Left kidney (tissue), 8 donors: ENCODE results near the gene ATP6V0E2. TPM values are rescaled to one million over a fixed set of nuclear protein-coding genes. Genes with fewer than 3 reads are reported as not detected.
"Not testable (repeated sequence)": the region's sequence is repeated elsewhere in the genome, so short reads cannot be mapped to it uniquely, and the experiment has no call there.

Experiments used
- DNase-seq: peaks from one replicate; pipeline ENCODE4 v3.0.0-alpha.2; 2013
- long read RNA-seq, 8 donors: transcript quantifications; one replicate each; lab custom pipeline, GENCODE V29; 2026
- polyA plus RNA-seq: library from polyadenylated mRNA; unstranded; fragments of 120-200 nt; gene quantifications from one replicate; pipeline ENCODE4 v1.2.1, GENCODE V29; 2013; ENCODE audit not compliant: insufficient read length

The ATP6V0E2 gene
- 19.2 TPM for polyA plus RNA-seq
- long read RNA-seq, donor 1, transcript ATP6V0E2-203 (4 exons, 2,722 nt) = major isoform, 27 of 30 reads
- long read RNA-seq, donor 1, partial matches to known transcripts = 0 of 30 reads
- long read RNA-seq, donor 1, other reads (novel, unspliced or antisense) = 0 of 30 reads
- long read RNA-seq, donor 2, transcript ATP6V0E2-203 (4 exons, 2,722 nt) = major isoform, 10 of 10 reads
- long read RNA-seq, donor 2, partial matches to known transcripts = 0 of 10 reads
- long read RNA-seq, donor 2, other reads (novel, unspliced or antisense) = 0 of 10 reads
- long read RNA-seq, donor 3, transcript ATP6V0E2-203 (4 exons, 2,722 nt) = major isoform, 12 of 14 reads
- long read RNA-seq, donor 3, partial matches to known transcripts = 0 of 14 reads
- long read RNA-seq, donor 3, other reads (novel, unspliced or antisense) = 0 of 14 reads
- long read RNA-seq, donor 4, partial matches to known transcripts = 0 of 2 reads
- long read RNA-seq, donor 4, other reads (novel, unspliced or antisense) = 0 of 2 reads
- long read RNA-seq, donor 5, transcript ATP6V0E2-203 (4 exons, 2,722 nt) = major isoform, 15 of 17 reads
- long read RNA-seq, donor 5, partial matches to known transcripts = 0 of 17 reads
- long read RNA-seq, donor 5, other reads (novel, unspliced or antisense) = 0 of 17 reads
- long read RNA-seq, donor 6, transcript ATP6V0E2-203 (4 exons, 2,722 nt) = major isoform, 14 of 18 reads
- long read RNA-seq, donor 6, partial matches to known transcripts = 0 of 18 reads
- long read RNA-seq, donor 6, other reads (novel, unspliced or antisense) = 0 of 18 reads
- long read RNA-seq, donor 7, transcript ATP6V0E2-203 (4 exons, 2,722 nt) = major isoform, 29 of 32 reads
- long read RNA-seq, donor 7, partial matches to known transcripts = 0 of 32 reads
- long read RNA-seq, donor 7, other reads (novel, unspliced or antisense) = 0 of 32 reads
- long read RNA-seq, donor 8, transcript ATP6V0E2-203 (4 exons, 2,722 nt) = major isoform, 7 of 7 reads
- long read RNA-seq, donor 8, partial matches to known transcripts = 0 of 7 reads
- long read RNA-seq, donor 8, other reads (novel, unspliced or antisense) = 0 of 7 reads

DNA sequence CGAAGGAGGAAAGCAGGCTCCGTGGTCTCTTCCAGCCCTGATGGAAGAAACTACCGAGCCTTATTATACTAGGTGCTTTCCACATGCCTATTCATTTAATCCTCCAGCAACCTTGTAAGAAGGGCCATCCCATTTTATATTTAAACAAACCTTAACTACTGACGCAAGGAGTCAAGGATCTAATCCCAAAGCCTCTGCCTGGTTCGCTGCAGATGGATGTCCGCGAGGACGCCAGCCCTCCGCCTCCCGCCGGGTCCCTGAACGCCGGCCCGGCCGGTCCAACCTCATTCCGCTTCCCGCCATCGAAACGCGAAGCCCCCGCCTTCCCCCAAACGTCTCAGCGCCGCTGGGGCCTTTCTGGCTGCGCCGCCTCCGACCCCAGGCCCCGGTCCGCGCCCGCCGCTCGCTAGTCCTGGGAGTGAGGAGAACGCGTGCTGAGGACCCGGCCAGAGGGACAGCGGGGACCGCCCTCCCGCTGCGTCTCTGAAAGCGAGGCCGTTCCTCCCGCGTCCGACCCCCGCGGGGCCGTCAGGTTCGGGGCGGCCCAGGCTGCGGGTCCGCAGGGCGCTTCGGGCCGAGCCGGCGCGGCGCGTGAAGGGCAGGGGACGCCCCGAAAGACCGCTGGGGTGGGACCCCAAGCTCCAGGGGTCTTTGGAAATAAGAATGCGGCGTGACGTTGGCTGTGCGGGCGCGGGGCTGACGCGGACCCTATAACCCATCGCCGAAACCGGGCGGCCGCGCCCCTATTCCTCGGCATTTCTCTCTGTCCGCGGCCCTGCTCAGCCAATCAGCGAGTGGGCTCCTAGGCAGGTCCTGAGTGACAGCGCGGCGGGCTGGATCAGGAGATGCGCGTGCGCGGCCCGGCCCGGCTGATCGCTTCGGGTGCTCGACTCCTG, at the start of gene ATP6V0E2:
TSS of gene ATP6V0E2 (plus strand) at position 896 of the 896 bp plus-strand sequence. CDS start 97 bp downstream, outside the sequence.
- peak; percentile 90 for DNase-seq

DNA sequence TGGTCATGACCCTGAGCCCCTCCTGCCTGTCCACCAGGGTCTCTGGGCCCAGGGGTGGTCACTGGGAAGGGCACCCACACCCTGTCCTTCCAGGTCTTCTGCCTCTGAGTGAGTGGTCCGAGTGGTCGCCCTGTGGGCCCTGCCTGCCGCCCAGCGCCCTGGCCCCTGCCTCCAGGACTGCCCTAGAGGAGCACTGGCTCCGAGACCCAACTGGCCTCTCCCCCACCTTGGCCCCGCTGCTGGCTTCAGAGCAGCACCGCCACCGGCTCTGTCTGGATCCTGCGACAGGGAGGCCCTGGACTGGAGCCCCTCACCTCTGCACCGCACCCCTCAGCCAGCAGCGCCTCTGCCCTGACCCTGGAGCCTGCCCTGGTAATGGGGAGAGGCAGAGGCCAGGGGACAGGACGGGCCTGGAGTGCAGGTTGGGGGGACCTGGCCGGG, 49.4 kb upstream of the ATP6V0E2 start:
- no peak for DNase-seq

DNA sequence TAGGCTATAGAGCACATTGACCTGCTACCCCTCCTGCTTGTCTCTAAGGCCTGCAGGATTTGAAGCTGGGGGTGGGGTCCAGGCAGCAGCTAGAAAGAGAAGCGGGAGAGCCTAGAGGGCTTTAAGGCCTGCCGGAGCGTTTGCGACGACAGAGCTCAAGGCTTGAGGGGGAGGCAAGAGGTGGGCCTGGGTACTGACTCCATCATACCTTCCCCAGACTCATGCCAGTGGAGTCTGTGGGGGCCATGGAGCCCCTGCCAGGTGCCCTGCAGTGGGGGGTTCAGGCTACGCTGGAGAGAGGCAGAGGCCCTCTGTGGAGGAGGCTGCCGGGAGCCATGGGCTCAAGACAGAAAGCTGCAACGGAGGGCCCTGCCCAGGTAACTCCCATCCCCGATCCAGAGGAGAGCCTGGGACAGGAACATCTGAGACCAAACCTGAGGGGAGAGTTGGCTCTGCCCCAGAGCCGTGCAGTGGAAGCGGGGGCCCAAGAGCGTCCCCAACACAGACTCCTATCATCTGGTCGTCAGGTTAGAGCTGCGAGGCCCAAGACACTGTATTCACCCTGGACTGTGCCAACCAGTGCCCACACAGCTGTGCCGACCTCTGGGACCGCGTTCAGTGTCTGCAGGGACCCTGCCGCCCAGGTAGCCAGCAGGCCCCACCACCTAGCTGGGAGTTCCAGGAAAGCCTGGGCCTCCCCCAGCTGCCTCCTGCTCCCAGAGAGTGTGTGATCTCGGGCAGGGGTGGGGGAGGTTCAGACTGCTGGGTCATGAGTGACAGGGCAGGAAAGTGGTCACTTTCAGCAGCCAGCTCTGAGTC, 48.8 kb upstream of the ATP6V0E2 start:
- DNase-seq = no peak

DNA sequence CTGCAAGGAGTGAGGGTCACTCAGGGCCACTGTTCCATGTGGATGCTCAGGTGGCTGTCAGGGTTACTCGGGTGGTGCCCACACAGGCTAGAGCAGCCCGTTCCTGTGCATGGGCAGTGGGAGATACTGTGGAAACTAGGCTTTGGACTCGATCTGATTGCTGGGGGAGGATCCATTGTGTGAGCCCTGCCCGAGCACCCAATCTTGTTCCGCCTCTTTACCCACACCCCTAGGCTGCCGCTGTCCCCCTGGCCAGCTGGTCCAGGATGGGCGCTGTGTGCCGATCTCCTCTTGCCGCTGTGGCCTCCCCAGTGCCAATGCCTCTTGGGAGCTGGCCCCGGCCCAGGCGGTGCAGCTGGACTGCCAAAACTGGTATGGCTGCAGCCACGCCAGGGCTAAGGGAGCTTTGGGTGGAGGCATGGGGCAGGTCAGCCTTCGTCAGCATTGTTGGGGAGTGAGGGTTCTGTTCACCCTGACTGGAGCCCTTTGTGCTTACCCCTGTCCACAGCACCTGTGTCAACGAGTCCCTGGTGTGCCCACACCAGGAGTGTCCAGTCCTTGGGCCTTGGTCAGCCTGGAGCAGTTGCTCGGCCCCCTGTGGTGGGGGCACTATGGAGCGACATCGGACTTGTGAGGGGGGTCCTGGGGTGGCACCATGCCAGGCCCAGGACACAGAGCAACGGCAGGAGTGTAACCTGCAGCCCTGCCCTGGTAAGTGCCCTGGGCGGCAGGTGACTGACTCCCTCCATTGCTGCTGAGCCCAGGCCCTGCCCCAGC, 48.0 kb upstream of the ATP6V0E2 start:
- DNase-seq = no peak

DNA sequence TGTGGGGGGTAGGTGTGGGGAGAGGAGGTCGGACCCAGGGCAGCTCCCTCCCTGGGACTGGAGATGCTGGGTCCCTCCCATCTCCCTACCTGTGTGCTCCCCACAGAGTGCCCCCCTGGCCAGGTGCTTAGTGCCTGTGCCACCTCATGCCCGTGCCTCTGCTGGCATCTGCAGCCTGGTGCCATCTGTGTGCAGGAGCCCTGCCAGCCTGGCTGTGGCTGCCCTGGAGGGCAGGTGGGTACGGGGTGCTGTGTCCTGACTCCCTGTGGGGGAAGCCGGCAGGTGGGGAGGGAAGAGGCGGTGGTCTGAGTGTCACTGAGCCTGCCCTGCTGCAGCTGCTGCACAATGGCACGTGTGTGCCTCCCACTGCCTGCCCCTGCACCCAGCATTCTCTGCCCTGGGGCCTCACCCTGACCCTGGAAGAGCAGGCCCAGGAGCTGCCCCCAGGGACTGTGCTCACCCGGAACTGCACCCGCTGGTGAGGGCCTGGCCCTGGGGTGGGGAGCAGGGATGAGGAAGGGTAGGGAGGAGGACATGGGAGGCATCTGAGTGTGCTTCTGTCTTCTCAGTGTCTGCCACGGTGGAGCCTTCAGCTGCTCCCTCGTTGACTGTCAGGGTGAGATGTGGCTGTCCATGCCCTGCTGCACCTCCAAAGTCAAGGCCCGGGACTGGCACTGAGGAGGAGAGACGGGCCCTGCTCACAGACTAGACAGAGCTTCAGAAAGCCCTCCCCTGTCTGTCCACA, 47.3 kb upstream of the ATP6V0E2 start:
- no peak for DNase-seq

DNA sequence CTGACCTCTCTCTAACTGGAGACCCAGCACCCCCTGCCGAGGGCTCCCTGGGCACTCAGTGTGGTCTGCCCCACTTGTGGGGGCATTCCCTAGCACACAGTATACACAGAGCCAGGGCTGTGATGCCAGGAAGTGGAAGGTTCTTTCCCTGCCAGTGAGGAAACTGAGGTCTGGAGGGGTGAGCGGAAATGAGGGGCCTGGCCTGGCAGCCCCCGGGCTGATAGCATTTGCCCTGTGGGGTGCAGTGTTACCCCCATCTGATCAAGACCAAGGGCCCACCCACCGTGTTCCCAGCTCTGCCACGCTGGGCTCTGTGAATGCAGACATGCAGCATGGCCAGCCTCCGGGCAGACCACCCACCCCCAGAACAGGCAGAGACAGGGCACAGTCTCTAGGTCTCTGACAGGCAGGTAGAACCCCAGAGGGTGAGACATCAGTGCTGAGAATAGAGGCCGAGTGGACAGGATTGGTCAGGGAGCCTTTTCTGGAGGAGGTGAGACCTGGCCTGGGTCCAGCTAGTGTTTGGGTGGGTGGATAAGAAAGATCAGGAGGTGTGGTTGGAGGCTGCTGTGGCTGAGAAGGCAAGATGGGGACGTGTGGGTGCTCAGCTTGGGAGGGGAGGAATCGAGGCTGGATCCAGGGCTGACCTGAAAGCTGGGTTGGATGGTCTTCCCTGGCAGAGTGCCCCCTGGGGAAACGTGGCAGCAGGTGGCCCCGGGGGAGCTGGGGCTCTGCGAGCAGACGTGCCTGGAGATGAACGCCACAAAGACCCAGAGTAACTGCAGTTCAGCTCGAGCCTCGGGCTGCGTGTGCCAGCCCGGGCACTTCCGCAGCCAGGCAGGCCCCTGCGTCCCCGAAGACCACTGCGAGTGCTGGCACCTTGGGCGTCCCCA, 46.4 kb upstream of the ATP6V0E2 start:
- no peak for DNase-seq

DNA sequence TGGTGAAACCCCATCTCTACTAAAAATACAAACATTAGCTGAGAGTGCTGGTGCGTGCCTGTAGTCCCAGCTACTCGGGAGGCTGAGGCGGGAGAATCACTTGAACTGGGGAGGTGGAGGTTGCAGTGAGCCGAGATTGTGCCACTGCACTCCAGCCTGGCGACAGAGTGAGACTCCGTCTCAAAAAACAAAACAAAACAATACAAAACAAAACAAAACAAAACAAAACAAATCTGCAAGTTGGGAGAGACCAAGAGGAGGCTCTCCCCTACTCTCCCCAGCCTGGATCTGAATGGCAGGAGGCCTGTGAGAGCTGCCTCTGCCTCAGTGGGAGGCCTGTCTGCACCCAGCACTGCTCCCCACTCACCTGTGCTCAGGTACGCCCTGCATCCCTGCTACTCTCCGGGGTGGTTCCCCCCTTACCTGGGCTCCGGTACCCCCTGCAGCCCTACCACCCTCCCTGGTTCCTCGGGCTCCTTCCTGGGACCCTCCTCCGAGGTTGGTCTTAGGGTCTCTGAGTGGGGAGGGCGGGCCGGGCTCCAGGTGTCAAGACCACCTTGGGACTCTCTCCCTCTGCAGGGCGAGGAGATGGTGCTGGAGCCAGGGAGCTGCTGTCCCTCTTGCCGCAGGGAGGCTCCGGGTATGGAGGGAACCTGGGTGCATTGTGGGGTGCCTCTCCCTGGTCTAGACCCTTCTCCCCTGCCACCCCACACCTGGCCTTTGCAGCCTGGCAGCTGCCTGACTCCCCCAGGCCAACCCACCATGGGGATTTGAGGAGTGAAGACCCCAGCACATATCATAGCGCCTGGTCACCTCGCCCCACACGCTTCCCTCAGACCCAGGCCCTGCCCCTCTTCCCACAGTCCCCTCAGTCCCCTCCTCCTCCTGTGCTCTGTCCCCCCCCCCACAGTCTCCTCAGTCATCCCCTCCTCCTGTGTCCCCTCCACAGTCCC, 45.1 kb upstream of the ATP6V0E2 start:
- DNase-seq = no peak

DNA sequence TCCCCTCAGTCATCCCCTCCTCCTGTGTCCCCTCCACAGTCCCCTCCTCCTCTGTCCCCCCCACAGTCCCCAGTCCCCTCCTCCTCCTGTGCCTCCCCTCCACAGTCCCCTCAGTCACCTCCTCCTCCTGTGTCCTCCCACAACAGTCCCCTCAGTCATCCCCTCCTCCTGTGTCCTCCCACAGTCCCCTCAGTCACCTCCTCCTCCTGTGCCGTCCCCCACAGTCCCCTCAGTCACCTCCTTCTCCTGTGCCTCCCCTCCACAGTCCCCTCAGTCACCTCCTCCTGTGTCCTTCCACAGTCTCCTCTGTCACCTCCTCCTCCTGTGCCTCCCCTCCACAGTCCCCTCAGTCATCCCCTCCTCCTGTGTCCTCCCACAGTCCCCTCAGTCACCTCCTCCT, 43.2 kb upstream of the ATP6V0E2 start:
- DNase-seq = not testable (repeated sequence)

DNA sequence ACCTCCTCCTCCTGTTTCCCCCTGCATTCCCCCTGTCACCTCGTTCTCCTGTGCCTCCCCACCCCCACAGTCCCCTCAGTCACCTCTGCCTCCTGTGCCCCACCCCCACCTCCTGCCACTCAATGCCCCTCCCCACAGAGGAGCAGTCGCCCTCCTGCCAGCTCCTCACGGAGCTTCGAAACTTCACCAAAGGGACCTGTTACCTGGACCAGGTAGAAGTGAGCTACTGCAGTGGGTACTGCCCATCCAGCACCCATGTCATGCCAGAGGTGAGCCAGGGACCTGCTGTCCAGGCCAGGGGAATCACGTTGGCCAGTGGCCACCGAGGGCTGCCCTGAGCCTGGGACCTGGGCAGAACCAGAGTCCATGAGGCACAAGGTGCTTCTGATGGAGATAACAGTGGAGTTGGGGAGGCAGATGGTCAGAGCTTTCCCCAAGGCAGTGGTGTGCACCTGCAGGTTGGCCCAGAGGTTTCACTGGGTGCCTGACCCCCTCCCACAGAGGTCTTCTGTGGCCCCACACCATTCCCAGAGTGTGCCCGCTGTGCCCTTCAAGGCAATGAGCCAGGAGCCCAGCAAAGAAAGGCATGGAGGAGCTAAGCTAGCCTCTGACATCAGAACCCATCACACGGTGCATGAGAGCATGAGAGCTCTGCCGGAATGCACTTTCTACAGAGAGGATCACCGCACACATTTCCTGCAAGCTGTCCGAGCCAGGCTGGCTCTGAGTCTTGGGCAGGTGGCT, 42.6 kb upstream of the ATP6V0E2 start:
- DNase-seq = no peak

DNA sequence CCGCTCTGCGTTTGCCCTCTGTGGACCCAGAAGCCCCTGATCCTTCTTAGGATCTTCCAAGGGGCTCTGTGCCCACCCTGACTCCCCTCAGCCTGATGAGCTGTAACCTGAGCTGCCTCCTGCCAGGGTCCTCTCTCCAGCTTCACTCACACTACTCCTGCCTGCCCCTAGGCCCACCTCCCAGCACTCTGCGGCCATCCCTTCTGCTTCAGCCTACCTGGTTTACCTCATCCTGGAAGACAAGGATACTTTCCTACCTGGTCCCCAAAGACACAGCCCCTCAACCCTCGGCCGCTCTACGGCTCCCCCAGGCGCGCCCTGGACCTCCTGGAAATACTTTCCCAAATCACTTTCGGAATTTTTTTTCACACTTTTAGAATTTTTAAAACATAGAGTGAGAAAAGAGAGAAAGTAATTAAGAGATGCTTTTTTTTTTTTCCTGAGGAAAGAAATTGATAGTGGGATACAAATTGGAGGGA, 42.0 kb upstream of the ATP6V0E2 start:
- no peak for DNase-seq

DNA sequence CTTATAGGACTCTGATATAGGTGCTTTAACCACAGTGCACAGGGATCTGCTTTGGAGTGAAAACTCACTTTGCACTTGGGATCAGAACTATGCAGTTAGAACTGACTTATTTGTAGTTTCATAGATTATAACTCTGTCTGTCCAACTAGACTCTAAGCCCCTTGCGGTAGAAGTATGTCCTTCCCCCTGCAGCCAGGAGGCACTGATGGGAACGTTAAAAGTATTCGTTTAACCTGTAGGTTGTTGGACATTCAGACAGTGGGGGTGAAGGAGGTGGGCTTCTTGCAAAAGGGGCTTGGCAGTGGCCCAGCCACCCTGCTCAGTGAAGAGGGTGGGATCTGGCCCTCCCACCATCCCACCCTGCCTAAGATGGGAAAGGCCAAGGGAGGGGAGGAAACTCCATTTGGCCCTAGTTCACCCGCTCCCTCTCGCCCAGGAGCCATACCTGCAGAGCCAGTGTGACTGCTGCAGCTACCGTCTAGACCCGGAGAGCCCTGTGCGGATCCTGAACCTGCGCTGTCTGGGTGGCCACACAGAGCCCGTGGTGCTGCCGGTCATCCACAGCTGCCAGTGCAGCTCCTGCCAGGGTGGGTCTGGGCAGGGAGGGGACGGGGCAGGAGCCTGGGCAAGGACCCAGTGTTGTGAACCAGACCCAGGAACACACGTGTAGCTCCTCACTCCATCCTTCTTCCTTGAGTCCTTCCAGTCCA, 41.3 kb upstream of the ATP6V0E2 start:
- DNase-seq = no peak

DNA sequence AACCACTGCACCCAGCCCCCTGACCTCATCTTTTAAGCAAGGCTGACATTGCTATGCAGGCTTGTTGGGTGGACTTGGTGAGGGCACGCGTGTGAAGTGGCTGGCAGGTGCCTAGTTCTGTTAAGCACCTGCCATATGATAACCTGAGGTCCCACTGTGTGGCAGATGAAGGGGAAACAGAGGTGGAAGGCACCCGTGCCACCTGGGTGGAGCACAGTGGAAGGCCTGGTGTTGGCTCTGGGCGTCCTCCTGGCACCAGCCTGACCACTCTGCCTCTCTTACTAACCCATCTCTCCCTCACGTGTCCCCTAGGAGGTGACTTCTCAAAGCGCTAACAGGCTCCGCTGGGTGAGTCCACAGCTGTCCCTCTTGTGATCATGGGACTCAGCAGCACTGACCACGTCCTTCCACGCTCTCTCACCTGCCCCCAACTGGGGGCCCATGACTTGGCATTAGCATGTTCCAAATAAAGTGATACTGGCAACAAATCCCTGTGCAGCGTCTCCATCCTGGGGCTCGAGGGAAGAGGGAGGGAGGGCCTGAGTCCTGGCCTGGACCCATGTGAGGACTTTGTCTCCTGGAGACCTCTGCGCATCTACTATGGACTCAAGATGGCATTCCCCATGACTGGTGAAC, 40.2 kb upstream of the ATP6V0E2 start:
- DNase-seq = no peak

DNA sequence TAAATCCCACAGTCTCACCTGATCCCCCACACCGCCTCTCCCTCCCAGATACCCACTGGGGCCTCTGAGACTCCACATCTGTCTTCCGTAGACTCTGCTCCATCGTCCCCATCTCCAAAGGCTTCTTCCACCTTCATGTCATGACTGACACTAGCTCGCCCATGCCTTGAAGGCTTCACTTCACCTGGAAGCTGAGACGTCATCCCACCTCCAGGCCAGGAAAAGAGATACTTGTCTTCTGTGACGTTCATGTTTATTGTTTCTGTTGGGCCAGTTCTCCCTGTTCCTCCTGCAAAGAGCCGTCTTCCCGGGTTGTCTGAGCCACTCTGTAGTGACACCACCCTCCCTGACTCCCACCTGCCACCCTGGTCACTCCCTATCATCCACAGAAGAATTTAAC, 39.2 kb upstream of the ATP6V0E2 start:
- no peak for DNase-seq

DNA sequence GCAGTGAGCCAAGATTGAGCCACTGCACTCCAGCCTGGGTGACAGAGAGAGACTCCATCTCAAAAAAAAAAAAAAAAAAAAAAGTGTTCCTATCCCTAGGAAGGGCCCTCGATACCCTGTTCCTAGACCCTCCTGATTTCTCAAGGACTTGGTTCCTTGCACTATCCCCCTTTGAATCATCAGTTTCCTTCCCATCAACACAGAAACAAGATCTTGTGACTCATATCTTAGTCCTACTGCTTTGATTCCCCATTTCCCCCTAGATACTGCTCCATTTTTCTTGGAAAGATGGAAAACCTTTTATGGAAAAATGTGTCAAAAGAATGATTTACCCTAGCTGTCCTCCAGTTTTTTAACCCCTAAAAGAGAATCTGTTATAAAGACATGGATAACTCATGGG, 37.3 kb upstream of the ATP6V0E2 start:
- no peak for DNase-seq
